ENCODE measurements around the gene KRTAP17-1.
A peak's percentile ranks its signal among the peaks of the same experiment; 100 is the strongest.

KRTAP17-1 gene

DNA sequence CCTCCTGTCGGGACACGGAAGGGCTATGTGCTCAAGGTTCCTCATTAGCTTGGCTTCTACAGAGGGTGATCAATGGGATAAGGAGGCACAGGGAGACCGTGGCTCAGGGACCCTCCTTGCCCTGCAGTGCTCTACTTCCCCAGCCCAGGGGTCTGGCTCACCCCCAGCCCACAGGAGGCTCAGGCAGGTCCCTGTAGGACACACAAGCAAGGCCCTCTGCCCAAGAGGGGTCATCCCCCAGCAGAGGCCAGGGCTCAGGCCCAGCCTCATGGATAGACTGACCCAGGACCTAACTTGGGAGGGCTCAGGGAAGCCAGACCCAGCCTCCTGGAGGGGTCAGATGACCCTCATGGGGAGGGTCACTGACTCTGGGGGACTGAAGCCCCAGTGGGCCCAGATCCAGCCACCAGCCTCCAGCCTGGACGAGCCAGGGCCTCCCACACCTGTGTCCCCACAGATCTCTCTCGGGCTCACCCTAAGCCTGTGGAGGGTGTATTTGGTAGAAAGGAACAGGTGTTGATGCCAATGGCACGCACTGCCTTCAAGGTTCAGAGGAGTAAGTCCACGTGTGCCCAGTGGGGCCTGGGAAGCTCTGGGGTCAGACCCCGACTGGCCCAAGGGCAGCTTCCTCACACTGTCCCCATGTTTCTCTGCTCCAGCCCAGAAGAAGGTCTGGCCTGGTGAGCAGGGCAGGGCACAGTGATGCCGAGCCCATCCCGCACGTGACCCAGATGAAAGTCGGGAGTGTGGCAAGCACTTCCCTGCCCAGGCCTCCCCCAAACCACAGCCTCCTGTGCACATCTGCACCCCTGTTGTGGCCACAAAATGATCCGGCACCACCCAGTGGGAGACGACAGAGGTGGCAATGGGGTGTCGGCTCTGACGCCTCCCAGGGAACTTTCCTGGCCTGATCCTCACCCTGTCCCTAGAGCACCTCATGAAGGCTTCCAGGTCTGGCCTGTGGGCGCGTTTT, 10.9 kb upstream of the KRTAP17-1 start:
- Histone ChIP-seq H3K9me3 (ENCODE audit: control extremely low read depth in 1 of 5, control insufficient read depth in 4 of 5, insufficient read depth in 2 of 5, low read depth in 1 of 5, low read length in 4 of 5) (no peaks in the 10 kb centered on the region), H3K27me3 (replicated peaks in 2 of 5; ENCODE audit: control insufficient read depth in 4 of 5, insufficient read depth in 5 of 5, low read length in 4 of 5) (no peaks in the 10 kb centered on the region), H3K4me3 (ENCODE audit: control insufficient read depth in 1 of 7, extremely low read depth in 1 of 7, insufficient read depth in 4 of 7, low read depth in 2 of 7, low read length in 6 of 7) (no peak overlapping the region), H3K36me3 (ENCODE audit: control insufficient read depth in 4 of 4, insufficient read depth in 4 of 4, low read length in 3 of 4) (no peaks in the 10 kb centered on the region), H3K27ac (ENCODE audit: insufficient read depth in 1 of 2, low read depth in 1 of 2, low read length in 2 of 2, poor library complexity in 1 of 2, severe bottlenecking in 2 of 2) (no peak overlapping the region), H3K4me1 (ENCODE audit: control extremely low read depth in 1 of 4, control insufficient read depth in 4 of 4, insufficient read depth in 4 of 4, low read length in 3 of 4) (peaks cover 0 to 7% (median 0%) of the 10 kb centered on the region in 4 experiments)
- 81% methylated on average over 17 of the region's 18 CpGs for WGBS (ENCODE audit: insufficient coverage)
- POLR2A ChIA-PET, result no interaction called here
- DNase-seq, result peak in 2 of 3 donors; percentile 42 to 46
- CTCF ChIA-PET, result no interaction called here

DNA sequence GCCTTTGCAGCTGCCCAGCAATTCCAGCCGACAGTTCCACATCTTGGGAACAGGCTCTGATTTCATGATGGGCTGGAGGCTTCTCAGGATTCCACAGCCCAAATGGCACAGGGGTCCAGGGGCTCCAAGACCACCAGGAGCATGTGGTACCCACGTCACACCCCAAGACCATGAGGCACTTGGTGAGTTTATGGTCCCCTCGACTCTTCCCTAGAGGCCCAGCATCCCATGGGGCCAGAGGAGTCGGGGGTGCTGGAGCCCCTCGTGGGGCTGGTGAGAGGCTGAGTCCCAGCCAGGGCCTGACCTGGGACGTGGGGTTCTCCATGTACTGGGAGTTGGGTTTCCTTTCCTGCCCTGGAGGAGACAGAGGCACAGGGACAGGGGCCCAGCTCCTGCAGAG, 10.1 kb upstream of the KRTAP17-1 start:
- H3K36me3 ChIP-seq (ENCODE audit: control insufficient read depth in 4 of 4, insufficient read depth in 4 of 4, low read length in 3 of 4), result no peaks in the 10 kb centered on the region
- 85% methylated on average over 5 of the region's 6 CpGs for WGBS (ENCODE audit: insufficient coverage)
- H3K4me1 ChIP-seq (ENCODE audit: control extremely low read depth in 1 of 4, control insufficient read depth in 4 of 4, insufficient read depth in 4 of 4, low read length in 3 of 4), result peaks cover 0 to 7% (median 0%) of the 10 kb centered on the region in 4 experiments
- POLR2A ChIA-PET, result no interaction called here
- no peaks in the 10 kb centered on the region for H3K9me3 ChIP-seq (ENCODE audit: control extremely low read depth in 1 of 5, control insufficient read depth in 4 of 5, insufficient read depth in 2 of 5, low read depth in 1 of 5, low read length in 4 of 5)
- H3K27me3 ChIP-seq (replicated peaks in 2 of 5; ENCODE audit: control insufficient read depth in 4 of 5, insufficient read depth in 5 of 5, low read length in 4 of 5), result no peaks in the 10 kb centered on the region
- H3K4me3 ChIP-seq (ENCODE audit: control insufficient read depth in 1 of 7, extremely low read depth in 1 of 7, insufficient read depth in 4 of 7, low read depth in 2 of 7, low read length in 6 of 7), result no peak overlapping the region
- H3K27ac ChIP-seq (ENCODE audit: insufficient read depth in 1 of 2, low read depth in 1 of 2, low read length in 2 of 2, poor library complexity in 1 of 2, severe bottlenecking in 2 of 2), result no peak overlapping the region
- CTCF ChIA-PET, result no interaction called here
- no peak for DNase-seq

- ChIA-PET POLR2A (no interaction called here), CTCF (no interaction called here)
- Histone ChIP-seq H3K27ac (ENCODE audit: insufficient read depth in 1 of 2, low read depth in 1 of 2, low read length in 2 of 2, poor library complexity in 1 of 2, severe bottlenecking in 2 of 2) (no peak overlapping the region), H3K36me3 (ENCODE audit: control insufficient read depth in 4 of 4, insufficient read depth in 4 of 4, low read length in 3 of 4) (no peaks in the 10 kb centered on the region), H3K9me3 (ENCODE audit: control extremely low read depth in 1 of 5, control insufficient read depth in 4 of 5, insufficient read depth in 2 of 5, low read depth in 1 of 5, low read length in 4 of 5) (peaks cover 0 to 3% (median 0%) of the 10 kb centered on the region in 5 experiments), H3K27me3 (replicated peaks in 2 of 5; ENCODE audit: control insufficient read depth in 4 of 5, insufficient read depth in 5 of 5, low read length in 4 of 5) (no peaks in the 10 kb centered on the region), H3K4me3 (ENCODE audit: control insufficient read depth in 1 of 7, extremely low read depth in 1 of 7, insufficient read depth in 4 of 7, low read depth in 2 of 7, low read length in 6 of 7) (no peak overlapping the region), H3K4me1 (ENCODE audit: control extremely low read depth in 1 of 4, control insufficient read depth in 4 of 4, insufficient read depth in 4 of 4, low read length in 3 of 4) (peaks cover 0 to 7% (median 0%) of the 10 kb centered on the region in 4 experiments)
- DNase-seq, result no peak
- WGBS (ENCODE audit: insufficient coverage), result 89% methylated on average over 10 of the region's 10 CpGs
These were observed 9.6 kb upstream of the KRTAP17-1 start for GRCh38 chr17:41325126-41325525.

DNA sequence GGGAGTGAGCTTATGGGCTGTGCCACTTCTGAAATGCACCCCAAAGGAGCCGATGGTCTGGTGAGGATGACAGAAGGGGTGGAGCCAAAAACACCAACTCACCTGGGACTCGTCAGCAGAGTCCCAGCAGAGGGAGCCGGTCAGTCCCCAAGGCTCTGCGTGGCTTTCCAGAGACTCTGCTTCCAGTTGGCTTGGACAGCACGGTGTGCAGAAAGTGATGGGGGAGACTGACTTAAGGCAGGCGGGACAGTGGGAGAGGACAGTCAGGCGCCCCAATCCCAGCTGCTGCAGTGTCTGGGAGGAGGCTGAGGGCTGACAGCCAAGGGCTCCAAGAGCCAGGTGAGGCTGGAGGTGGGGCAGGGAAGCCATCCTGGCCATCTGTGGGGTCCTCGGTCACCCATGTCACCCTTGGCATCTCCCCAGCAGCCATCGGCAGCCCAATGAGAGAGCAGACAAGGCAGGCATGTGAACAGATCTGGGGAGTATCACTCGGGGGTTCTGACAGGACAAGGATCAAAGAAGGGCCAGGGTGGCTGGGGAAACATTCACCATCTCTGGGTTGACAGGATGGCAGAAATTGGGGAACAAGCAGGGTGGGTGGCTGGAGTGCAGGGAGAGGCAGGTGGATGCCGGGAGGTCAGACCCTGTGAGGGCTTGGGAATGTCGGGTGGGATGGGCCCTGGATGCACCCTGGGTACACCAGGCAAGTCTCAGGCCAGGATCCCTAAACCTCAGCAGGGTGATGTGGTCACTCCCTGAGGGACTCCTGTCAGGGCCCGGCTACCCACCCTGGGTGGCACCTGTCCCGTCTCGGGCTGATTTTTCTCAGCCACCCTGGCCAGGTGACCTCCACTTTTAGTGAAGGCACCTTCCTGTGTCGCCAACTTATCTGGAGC, 8.9 kb upstream of the KRTAP17-1 start:
- Histone ChIP-seq H3K9me3 (ENCODE audit: control extremely low read depth in 1 of 5, control insufficient read depth in 4 of 5, insufficient read depth in 2 of 5, low read depth in 1 of 5, low read length in 4 of 5) (peaks cover 0 to 9% (median 0%) of the 10 kb centered on the region in 5 experiments), H3K4me3 (ENCODE audit: control insufficient read depth in 1 of 7, extremely low read depth in 1 of 7, insufficient read depth in 4 of 7, low read depth in 2 of 7, low read length in 6 of 7) (no peak overlapping the region), H3K27me3 (replicated peaks in 2 of 5; ENCODE audit: control insufficient read depth in 4 of 5, insufficient read depth in 5 of 5, low read length in 4 of 5) (no peaks in the 10 kb centered on the region), H3K27ac (ENCODE audit: insufficient read depth in 1 of 2, low read depth in 1 of 2, low read length in 2 of 2, poor library complexity in 1 of 2, severe bottlenecking in 2 of 2) (no peak overlapping the region), H3K4me1 (ENCODE audit: control extremely low read depth in 1 of 4, control insufficient read depth in 4 of 4, insufficient read depth in 4 of 4, low read length in 3 of 4) (peaks cover 0 to 7% (median 0%) of the 10 kb centered on the region in 4 experiments), H3K36me3 (ENCODE audit: control insufficient read depth in 4 of 4, insufficient read depth in 4 of 4, low read length in 3 of 4) (no peaks in the 10 kb centered on the region)
- DNase-seq, result no peak
- WGBS (ENCODE audit: insufficient coverage), result 83% methylated on average over 16 of the region's 16 CpGs
- ChIA-PET POLR2A (no interaction called here), CTCF (interaction anchor here (1.7 to 2.4 kb wide), 3 partner anchors 344 to 414 kb away, joined by 3 to 11 read pairs (median 4); no protein-coding TSS in a partner anchor)

GRCh38 chr17:41322903-41323895, 7.7 kb upstream of the KRTAP17-1 start:
- Histone ChIP-seq H3K9me3 (ENCODE audit: control extremely low read depth in 1 of 5, control insufficient read depth in 4 of 5, insufficient read depth in 2 of 5, low read depth in 1 of 5, low read length in 4 of 5) (peaks cover 0 to 9% (median 0%) of the 10 kb centered on the region in 5 experiments), H3K36me3 (ENCODE audit: control insufficient read depth in 4 of 4, insufficient read depth in 4 of 4, low read length in 3 of 4) (no peaks in the 10 kb centered on the region), H3K27me3 (replicated peaks in 2 of 5; ENCODE audit: control insufficient read depth in 4 of 5, insufficient read depth in 5 of 5, low read length in 4 of 5) (no peaks in the 10 kb centered on the region), H3K4me3 (ENCODE audit: control insufficient read depth in 1 of 7, extremely low read depth in 1 of 7, insufficient read depth in 4 of 7, low read depth in 2 of 7, low read length in 6 of 7) (no peak overlapping the region), H3K4me1 (ENCODE audit: control extremely low read depth in 1 of 4, control insufficient read depth in 4 of 4, insufficient read depth in 4 of 4, low read length in 3 of 4) (peaks cover 0 to 7% (median 0%) of the 10 kb centered on the region in 4 experiments), H3K27ac (ENCODE audit: insufficient read depth in 1 of 2, low read depth in 1 of 2, low read length in 2 of 2, poor library complexity in 1 of 2, severe bottlenecking in 2 of 2) (no peak overlapping the region)
- POLR2A ChIA-PET, result no interaction called here
- 97% methylated on average over 9 of the region's 11 CpGs for WGBS (ENCODE audit: insufficient coverage)
- CTCF ChIA-PET, result interaction anchor here (0.6 to 2.8 kb wide), 19 partner anchors 9 to 467 kb away, joined by 3 to 22 read pairs (median 4); partner anchors contain the start of genes KRTAP16-1 and KRTAP29-1
- DNase-seq, result no peak
